HepG2 (cell line): Measurements from ENCODE around the gene AP3M1. TPM values are rescaled to one million over a fixed set of nuclear protein-coding genes. Genes with fewer than 3 reads are reported as not detected.
A peak's percentile ranks its signal among the peaks of the same experiment; 100 is the strongest.

Experiments used
- ARHGAP35 ChIP-seq: sonication (generic); formaldehyde crosslinking; IDR thresholded peaks from 2 replicates; pipeline ENCODE4 v1.9.0; 2022; ENCODE audit warnings: mild to moderate bottlenecking, inconsistent platforms, moderate library complexity, missing genetic modification reagents, borderline replicate concordance
- DNMT1 ChIP-seq: sonication (generic); formaldehyde crosslinking; IDR thresholded peaks from 2 replicates; pipeline ENCODE4 v1.5.1; 2020; ENCODE audit warnings: mild to moderate bottlenecking, missing genetic modification reagents
- DPF2 ChIP-seq: sonication (generic); formaldehyde crosslinking; IDR thresholded peaks from 2 replicates; pipeline ENCODE4 v1.4.0; 2020; ENCODE audit warnings: mild to moderate bottlenecking, low read depth, missing genetic modification reagents, borderline replicate concordance
- HDAC1 ChIP-seq: sonication (generic); formaldehyde crosslinking; IDR thresholded peaks from 2 replicates; pipeline ENCODE4 v1.5.1; 2020; ENCODE audit warnings: mild to moderate bottlenecking, missing genetic modification reagents
- KDM3A ChIP-seq: IDR thresholded peaks from 2 replicates; pipeline ENCODE4 v1.6.1; 2018; ENCODE audit warnings: low read depth, missing compliant biosample characterization
- MEIS2 ChIP-seq: sonication (generic); formaldehyde crosslinking; IDR thresholded peaks from 2 replicates; pipeline ENCODE4 v1.9.0; 2021; ENCODE audit warnings: mild to moderate bottlenecking, missing genetic modification reagents
- MTF1 ChIP-seq: sonication (generic); formaldehyde crosslinking; IDR thresholded peaks from 2 replicates; pipeline ENCODE4 v1.5.0; 2020; ENCODE audit warnings: missing genetic modification reagents
- MXI1 ChIP-seq: IDR thresholded peaks from 3 replicates; pipeline ENCODE4 v1.6.1; 2012; ENCODE audit warnings: low read depth, low read length, inconsistent platforms, borderline replicate concordance
- NFE2 ChIP-seq: sonication (generic); formaldehyde crosslinking; IDR thresholded peaks from 2 replicates; pipeline ENCODE4 v1.4.0; 2020; ENCODE audit warnings: missing genetic modification reagents
- TGIF2 ChIP-seq: IDR thresholded peaks from 2 replicates; pipeline ENCODE4 v1.6.1; 2016; ENCODE audit warnings: control low read depth, missing compliant biosample characterization
- ZNF205 ChIP-seq: IDR thresholded peaks from 2 replicates; pipeline ENCODE4 v1.6.1; 2018; ENCODE audit warnings: missing biosample characterization, missing genetic modification reagents
- ZNF326 ChIP-seq: sonication (generic); formaldehyde crosslinking; IDR thresholded peaks from 2 replicates; pipeline ENCODE4 v1.4.0; 2020; ENCODE audit warnings: missing genetic modification reagents, borderline replicate concordance
- ZNF441 ChIP-seq: sonication (generic); formaldehyde crosslinking; IDR thresholded peaks from 2 replicates; pipeline ENCODE4 v1.7.0; 2021; ENCODE audit warnings: missing genetic modification reagents, borderline replicate concordance
- ZNF878 ChIP-seq: sonication (generic); formaldehyde crosslinking; IDR thresholded peaks from 2 replicates; pipeline ENCODE4 v1.8.1; 2023; ENCODE audit warnings: mild to moderate bottlenecking, missing genetic modification reagents, moderate library complexity
- polyA plus RNA-seq, 8 experiments: library from polyadenylated mRNA; depleted of rRNA in 3 of 8; stranded (reverse) in 7 of 8; unstranded in 1 of 8; fragments of >200 nt; fragmentation: Illumina TruSeq in 4 of 8; extraction: Trizol in 4 of 8; gene quantifications; 2 replicates each; pipeline versions ENCODE4 v1.2.1 to v1.2.3, GENCODE V29; 2011 to 2016; ENCODE audit warnings: low read depth in 4 of 8, missing spikeins in 1 of 8, mixed read lengths in 1 of 8; ENCODE audit not compliant: insufficient read depth in 1 of 8
- total RNA-seq, 5 experiments: library from RNA; depleted of rRNA; stranded (reverse); fragments of >200 nt; fragmentation: Illumina TruSeq; extraction: Trizol; gene quantifications; 2 replicates each; pipeline ENCODE4 v1.2.3, GENCODE V29; 2016; ENCODE audit warnings: low read depth in 1 of 5
- TF ChIP-seq, protein P1 (sequence below): sonication (generic); formaldehyde crosslinking; IDR thresholded peaks from 2 replicates; pipeline ENCODE4 v1.4.0; 2020; ENCODE audit warnings: missing genetic modification reagents
- TF ChIP-seq, protein P2 (sequence below): sonication (generic); formaldehyde crosslinking; conservative IDR thresholded peaks from 2 replicates; pipeline ENCODE4 v1.8.1; 2023; ENCODE audit warnings: missing genetic modification reagents
- TF ChIP-seq, protein P3 (sequence below): sonication (generic); formaldehyde crosslinking; IDR thresholded peaks from 2 replicates; pipeline ENCODE4 v1.5.0; 2020; ENCODE audit warnings: missing genetic modification reagents
- TF ChIP-seq, protein P4 (sequence below): sonication (generic); formaldehyde crosslinking; IDR thresholded peaks from 2 replicates; pipeline ENCODE4 v1.5.1; 2020; ENCODE audit warnings: missing genetic modification reagents, mild to moderate bottlenecking, borderline replicate concordance
- TF ChIP-seq, protein P5 (sequence below): IDR thresholded peaks from 2 replicates; pipeline ENCODE4 v1.6.1; 2012; ENCODE audit warnings: inconsistent platforms
- TF ChIP-seq, protein P6 (sequence below): sonication (generic); formaldehyde crosslinking; IDR thresholded peaks from 2 replicates; pipeline ENCODE4 v1.5.0; 2020; ENCODE audit warnings: mild to moderate bottlenecking, low read depth, missing genetic modification reagents, borderline replicate concordance

The AP3M1 gene
- total and polyA plus RNA-seq, 2 of the 13 experiments (the other 11 are each of a cell fraction or from before 2014, with no cell fraction given), result 29.0 to 31.6 TPM

DNA sequence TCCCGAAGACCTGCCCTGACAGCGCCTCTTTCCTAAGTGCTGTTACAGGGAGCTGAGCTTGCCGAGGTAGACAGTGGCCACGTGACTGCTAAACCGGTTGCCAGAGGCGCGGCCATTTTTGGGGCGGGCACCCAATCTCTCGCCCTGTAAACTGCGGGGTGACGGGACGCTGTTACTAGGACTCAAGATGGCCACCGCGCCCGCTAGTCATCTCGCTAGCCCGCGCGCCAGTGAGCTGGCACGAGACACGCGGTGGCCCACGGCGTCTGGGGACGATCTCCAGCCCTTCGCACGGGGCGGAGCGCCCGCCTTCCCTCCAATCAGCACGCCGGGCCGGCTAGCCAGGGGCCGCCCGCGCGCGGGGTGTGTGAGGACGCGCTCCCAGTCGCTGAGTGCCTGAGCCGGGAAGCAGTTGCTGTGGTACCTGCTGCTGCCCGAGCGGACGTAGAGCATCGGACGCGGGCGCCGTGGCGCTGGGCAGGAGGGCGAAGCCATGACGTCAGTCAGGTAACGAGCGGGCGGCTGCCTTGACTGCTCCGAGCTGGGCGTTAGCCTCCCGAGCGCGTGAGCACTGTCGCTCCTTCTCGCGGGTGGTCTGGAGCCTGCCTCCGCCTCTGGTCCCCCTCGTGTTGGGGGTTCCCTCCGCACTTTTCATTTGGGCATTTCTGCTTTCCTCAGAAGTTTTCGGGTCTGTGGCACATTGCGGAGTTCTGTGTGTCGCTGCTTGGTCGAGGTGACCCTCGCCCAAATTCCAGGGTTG lies 25.9 kb upstream of the AP3M1 start (continued):
- TF ChIP-seq, protein P1, sequence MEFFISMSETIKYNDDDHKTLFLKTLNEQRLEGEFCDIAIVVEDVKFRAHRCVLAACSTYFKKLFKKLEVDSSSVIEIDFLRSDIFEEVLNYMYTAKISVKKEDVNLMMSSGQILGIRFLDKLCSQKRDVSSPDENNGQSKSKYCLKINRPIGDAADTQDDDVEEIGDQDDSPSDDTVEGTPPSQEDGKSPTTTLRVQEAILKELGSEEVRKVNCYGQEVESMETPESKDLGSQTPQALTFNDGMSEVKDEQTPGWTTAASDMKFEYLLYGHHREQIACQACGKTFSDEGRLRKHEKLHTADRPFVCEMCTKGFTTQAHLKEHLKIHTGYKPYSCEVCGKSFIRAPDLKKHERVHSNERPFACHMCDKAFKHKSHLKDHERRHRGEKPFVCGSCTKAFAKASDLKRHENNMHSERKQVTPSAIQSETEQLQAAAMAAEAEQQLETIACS (CRISPR knock-in tag), result peak; percentile 67
- TF ChIP-seq ZNF878 (peak; percentile 80; the same call in 1 of the 2 replicates), DPF2 (peak; percentile 11; the same call in 1 of the 2 replicates), NFE2 (CRISPR knock-in tag) (no peak), DNMT1 (CRISPR knock-in tag) (peak; percentile 53; the same call in 1 of the 2 replicates), TGIF2 (CRISPR knock-in tag) (no peak; the same call in 1 of the 2 replicates), ZNF326 (CRISPR knock-in tag) (no peak), KDM3A (CRISPR knock-in tag) (peak; percentile 91), ZNF205 (CRISPR knock-in tag) (peak; percentile 83), ARHGAP35 (CRISPR knock-in tag) (0 out of 2 replicates have a peak, but pooled peaks have one; percentile 85), MXI1 (peak; percentile 74; the same call in 2 of the 3 replicates), HDAC1 (peak; percentile 94), MTF1 (CRISPR knock-in tag) (peak; percentile 27; the same call in 1 of the 2 replicates), ZNF441 (0 out of 2 replicates have a peak, but pooled peaks have one; percentile 22), MEIS2 (CRISPR knock-in tag) (peak; percentile 50; the same call in 1 of the 2 replicates)
- TF ChIP-seq, protein P2, sequence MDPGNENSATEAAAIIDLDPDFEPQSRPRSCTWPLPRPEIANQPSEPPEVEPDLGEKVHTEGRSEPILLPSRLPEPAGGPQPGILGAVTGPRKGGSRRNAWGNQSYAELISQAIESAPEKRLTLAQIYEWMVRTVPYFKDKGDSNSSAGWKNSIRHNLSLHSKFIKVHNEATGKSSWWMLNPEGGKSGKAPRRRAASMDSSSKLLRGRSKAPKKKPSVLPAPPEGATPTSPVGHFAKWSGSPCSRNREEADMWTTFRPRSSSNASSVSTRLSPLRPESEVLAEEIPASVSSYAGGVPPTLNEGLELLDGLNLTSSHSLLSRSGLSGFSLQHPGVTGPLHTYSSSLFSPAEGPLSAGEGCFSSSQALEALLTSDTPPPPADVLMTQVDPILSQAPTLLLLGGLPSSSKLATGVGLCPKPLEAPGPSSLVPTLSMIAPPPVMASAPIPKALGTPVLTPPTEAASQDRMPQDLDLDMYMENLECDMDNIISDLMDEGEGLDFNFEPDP (CRISPR knock-in tag), result no peak
- TF ChIP-seq, protein P3, sequence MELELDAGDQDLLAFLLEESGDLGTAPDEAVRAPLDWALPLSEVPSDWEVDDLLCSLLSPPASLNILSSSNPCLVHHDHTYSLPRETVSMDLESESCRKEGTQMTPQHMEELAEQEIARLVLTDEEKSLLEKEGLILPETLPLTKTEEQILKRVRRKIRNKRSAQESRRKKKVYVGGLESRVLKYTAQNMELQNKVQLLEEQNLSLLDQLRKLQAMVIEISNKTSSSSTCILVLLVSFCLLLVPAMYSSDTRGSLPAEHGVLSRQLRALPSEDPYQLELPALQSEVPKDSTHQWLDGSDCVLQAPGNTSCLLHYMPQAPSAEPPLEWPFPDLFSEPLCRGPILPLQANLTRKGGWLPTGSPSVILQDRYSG (CRISPR knock-in tag), result 0 out of 2 replicates have a peak, but pooled peaks have one; percentile 21
- TF ChIP-seq, protein P4, sequence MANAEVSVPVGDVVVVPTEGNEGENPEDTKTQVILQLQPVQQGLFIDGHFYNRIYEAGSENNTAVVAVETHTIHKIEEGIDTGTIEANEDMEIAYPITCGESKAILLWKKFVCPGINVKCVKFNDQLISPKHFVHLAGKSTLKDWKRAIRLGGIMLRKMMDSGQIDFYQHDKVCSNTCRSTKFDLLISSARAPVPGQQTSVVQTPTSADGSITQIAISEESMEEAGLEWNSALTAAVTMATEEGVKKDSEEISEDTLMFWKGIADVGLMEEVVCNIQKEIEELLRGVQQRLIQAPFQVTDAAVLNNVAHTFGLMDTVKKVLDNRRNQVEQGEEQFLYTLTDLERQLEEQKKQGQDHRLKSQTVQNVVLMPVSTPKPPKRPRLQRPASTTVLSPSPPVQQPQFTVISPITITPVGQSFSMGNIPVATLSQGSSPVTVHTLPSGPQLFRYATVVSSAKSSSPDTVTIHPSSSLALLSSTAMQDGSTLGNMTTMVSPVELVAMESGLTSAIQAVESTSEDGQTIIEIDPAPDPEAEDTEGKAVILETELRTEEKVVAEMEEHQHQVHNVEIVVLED (CRISPR knock-in tag), result peak; percentile 85
- TF ChIP-seq, protein P5, sequence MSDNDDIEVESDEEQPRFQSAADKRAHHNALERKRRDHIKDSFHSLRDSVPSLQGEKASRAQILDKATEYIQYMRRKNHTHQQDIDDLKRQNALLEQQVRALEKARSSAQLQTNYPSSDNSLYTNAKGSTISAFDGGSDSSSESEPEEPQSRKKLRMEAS, result peak; percentile 97
- TF ChIP-seq, protein P6, sequence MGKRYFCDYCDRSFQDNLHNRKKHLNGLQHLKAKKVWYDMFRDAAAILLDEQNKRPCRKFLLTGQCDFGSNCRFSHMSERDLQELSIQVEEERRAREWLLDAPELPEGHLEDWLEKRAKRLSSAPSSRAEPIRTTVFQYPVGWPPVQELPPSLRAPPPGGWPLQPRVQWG (CRISPR knock-in tag), result no peak
